NT2/D1 (cell line): ENCODE measurements around the gene AMDHD1.

Experiments used
- SUZ12 ChIP-seq: IDR thresholded peaks from 2 replicates; pipeline ENCODE4 v1.6.1; 2011; ENCODE audit not compliant: insufficient read length, insufficient read depth; ENCODE audit errors: extremely low read depth
- YY1 ChIP-seq: IDR thresholded peaks from 2 replicates; pipeline ENCODE4 v1.6.1; 2011; ENCODE audit not compliant: insufficient read length, insufficient read depth
- ZNF274 ChIP-seq: IDR thresholded peaks from 2 replicates; pipeline ENCODE4 v1.6.1; 2011; ENCODE audit warnings: mild to moderate bottlenecking, low read depth, low read length

- TF ChIP-seq ZNF274 (no peak), SUZ12 (no peak), YY1 (no peak)
Observed at GRCh38 chr12:95944108-95944704, 1.1 kb downstream of the AMDHD1 start.
